Neuron (in vitro differentiated cells): ENCODE results near the gene HVCN1.

Experiments used
- H2AFZ ChIP-seq: one replicate; pipeline ENCODE4 v1.6.1; 2013; ENCODE audit warnings: low read depth, mild to moderate bottlenecking, inconsistent platforms, low read length, moderate library complexity
- H3K27me3 ChIP-seq: one replicate; pipeline ENCODE4 v1.6.1; 2013; ENCODE audit warnings: low read length; ENCODE audit not compliant: insufficient read depth
- H3K36me3 ChIP-seq: one replicate; pipeline ENCODE4 v1.6.1; 2013; ENCODE audit warnings: low read length; ENCODE audit not compliant: insufficient read depth
- H3K4me1 ChIP-seq: one replicate; pipeline ENCODE4 v1.6.1; 2013; ENCODE audit warnings: low read length; ENCODE audit not compliant: insufficient read depth
- H3K4me3 ChIP-seq: 2 replicates; pipeline ENCODE4 v1.5.1; 2013; ENCODE audit warnings: mild to moderate bottlenecking, low read length, moderate library complexity
- H3K9me3 ChIP-seq: one replicate; pipeline ENCODE4 v1.6.1; 2013; ENCODE audit warnings: low read length

HVCN1 gene

DNA sequence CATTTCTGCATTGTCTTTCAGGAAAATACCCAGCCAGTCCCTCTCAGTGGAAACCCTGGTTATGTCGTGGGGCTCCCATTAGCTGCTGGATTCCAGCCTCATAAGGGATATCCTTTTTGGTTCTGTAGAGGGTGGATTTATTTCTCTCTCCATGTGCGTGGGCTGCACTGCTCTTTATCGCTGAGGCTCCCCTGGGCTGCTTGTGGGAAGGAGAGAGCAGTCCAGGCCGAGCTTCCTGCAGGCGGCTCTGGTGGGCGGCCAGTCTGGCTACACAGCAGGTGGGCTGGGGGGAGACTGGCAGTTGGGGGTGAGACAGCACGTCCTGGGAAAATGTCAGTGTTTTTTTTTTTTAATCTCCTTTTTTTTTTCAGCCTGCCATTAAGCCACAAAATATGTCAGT lies 47.4 kb downstream of the HVCN1 start:
- Histone ChIP-seq H3K36me3 (peaks cover 22% of the 10 kb centered on the region), H2AFZ (no peak overlapping the region), H3K4me3 (no peak overlapping the region), H3K9me3 (no peaks in the 10 kb centered on the region), H3K27me3 (no peaks in the 10 kb centered on the region), H3K4me1 (peaks cover 40% of the 10 kb centered on the region)

DNA sequence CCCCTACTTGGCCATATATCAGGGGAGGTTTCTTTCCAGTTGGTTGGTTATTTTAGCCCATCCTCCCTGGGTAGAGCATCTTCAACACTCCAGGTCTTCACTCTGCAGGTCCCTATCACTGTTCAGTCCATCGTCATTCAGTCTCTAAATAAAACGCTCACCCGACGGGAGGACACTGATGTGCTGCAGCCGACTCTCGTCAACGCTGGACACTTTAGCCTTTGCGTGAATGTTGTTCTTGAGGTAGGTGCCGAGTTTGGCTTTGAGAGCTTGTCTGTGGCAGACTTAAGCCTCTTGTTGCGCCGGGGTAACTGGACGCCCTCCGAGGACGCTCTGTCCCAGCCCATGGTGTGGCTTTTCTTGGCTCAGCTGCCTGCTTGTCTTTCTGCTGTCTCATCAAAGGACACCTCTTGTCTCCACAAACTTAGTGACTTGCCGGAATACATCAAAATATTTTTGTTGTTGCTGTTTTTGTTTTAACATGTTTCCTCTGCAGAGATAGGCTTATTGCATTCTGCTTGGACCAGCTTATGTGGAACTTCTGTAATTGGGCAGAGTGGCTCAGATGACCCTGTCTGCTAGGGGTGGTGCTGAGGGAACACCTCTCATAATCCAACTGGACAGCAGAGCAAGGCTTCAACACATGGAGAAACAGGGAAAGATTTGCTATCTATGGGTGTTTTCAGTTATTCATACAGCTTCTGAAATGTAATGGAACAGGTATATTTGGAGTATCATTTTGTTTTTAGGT lies 48.5 kb downstream of the HVCN1 start:
- H3K4me3 ChIP-seq: no peak overlapping the region
- peaks cover 28% of the 10 kb centered on the region for H3K36me3 ChIP-seq
- H3K27me3 ChIP-seq: no peaks in the 10 kb centered on the region
- no peak overlapping the region for H2AFZ ChIP-seq
- no peaks in the 10 kb centered on the region for H3K9me3 ChIP-seq
- peaks cover 40% of the 10 kb centered on the region for H3K4me1 ChIP-seq

DNA sequence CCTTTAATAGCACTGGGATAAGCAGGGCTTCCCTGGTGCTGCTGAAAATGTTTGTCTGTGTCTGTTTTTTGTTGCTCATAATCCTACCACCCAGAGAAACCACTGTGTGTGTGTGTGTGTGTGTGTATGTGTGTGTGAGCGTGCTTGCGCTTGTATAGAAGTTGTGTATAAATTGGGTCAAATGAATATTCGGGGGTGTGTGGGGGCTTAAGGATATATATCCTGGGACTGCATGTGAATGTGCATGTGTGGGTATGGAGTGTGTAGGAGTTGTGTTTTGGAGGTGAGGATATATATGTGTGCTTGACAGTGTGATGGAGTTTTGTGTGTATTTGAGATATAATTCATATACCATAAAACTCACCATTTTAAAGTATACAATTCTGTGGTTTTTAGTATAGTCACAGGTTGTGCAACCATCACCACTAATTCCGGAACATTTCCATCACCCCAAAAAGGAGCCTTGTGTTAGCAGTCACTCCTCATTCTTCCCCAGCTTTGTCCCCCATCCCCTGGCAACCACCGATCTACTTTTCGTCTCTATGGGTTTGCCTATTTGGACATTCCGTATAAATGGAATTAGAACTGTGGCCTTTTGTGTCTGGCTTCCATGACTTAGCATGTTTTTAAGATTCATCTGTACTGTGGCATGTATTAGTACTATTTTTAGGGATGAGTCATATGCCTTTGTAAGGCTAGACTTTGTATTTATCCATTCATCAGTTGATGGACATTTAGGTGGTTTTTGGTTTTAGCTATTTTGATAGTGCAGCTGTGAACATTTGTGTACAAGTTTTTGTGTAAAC lies 49.4 kb downstream of the HVCN1 start:
- H3K36me3 ChIP-seq: peaks cover 30% of the 10 kb centered on the region
- no peak overlapping the region for H2AFZ ChIP-seq
- no peaks in the 10 kb centered on the region for H3K27me3 ChIP-seq
- peaks cover 40% of the 10 kb centered on the region for H3K4me1 ChIP-seq
- no peak overlapping the region for H3K4me3 ChIP-seq
- no peaks in the 10 kb centered on the region for H3K9me3 ChIP-seq

DNA sequence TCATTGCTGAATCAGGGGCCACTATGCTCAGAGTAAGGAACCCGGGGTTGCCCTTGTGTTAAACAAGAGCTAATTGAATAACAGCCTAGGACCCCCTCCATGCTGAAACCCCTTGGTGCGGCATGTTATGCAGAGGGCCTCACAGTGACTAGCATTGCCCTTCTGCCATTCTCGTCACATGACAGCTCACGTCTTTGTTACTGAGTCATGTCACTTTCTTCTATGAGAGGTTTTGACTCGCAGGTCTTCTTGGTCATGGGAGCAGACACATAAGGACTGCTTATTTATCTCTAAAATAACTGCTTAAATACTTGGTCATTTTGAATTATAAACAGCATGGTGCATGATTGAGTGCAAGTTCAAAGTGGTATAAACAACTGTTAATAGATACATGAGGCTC lies 50.1 kb downstream of the HVCN1 start:
- Histone ChIP-seq H3K27me3 (no peaks in the 10 kb centered on the region), H3K36me3 (peaks cover 27% of the 10 kb centered on the region), H3K9me3 (no peaks in the 10 kb centered on the region), H2AFZ (no peak overlapping the region), H3K4me3 (no peak overlapping the region), H3K4me1 (peaks cover 40% of the 10 kb centered on the region)

DNA sequence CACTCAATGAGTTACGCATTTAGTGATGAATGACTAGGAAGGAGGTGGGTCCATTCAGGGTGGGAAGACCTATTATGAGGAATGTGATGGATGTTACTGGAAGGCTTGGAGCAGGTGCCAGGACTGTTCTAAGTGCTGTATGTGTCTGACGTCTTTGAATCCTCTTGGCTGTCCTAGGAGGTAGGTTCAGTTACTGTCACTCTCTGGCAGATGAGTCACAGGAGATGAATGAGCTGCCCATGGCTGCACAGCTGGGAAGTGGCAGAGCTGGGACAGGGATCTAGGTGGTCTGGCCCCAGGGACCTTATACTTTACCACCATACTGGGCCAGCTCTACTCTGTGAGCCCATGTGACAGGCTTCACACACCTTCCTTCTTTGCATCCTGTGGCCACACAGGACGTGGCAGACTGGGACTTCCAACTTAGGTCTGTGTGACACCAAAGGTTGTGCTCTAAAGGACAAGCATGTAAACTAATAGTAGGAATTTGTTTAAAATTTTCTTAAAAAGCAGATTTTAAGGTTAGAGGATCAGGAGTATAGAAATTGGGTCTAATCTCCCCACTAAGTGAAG lies 51.0 kb downstream of the HVCN1 start:
- H3K27me3 ChIP-seq: no peaks in the 10 kb centered on the region
- no peaks in the 10 kb centered on the region for H3K9me3 ChIP-seq
- H3K4me3 ChIP-seq: no peak overlapping the region
- H3K4me1 ChIP-seq: peaks cover 40% of the 10 kb centered on the region
- H3K36me3 ChIP-seq: peaks cover 26% of the 10 kb centered on the region
- no peak overlapping the region for H2AFZ ChIP-seq

DNA sequence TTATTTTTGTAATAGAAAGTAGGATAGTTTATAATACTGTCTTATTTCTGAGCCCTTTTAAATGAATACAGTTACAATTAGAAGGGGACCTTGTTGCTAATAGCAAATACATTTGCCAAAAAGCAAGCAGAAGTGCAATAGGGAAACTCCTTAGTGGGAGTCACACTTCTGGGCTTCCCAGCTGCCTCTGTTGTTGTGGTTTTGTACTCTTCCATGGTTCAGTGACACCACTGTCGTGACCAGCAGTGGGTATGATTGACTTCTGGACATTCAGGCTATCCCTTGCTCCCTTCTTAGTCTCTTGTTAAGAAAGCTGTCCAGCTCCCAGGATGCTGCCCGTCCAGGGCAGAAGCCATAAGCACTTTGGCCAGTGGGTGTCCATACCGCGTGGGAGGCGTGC lies 52.4 kb downstream of the HVCN1 start:
- Histone ChIP-seq H3K4me1 (peaks cover 35% of the 10 kb centered on the region), H3K36me3 (peaks cover 37% of the 10 kb centered on the region), H3K9me3 (no peaks in the 10 kb centered on the region), H3K4me3 (no peak overlapping the region), H2AFZ (no peak overlapping the region), H3K27me3 (no peaks in the 10 kb centered on the region)

DNA sequence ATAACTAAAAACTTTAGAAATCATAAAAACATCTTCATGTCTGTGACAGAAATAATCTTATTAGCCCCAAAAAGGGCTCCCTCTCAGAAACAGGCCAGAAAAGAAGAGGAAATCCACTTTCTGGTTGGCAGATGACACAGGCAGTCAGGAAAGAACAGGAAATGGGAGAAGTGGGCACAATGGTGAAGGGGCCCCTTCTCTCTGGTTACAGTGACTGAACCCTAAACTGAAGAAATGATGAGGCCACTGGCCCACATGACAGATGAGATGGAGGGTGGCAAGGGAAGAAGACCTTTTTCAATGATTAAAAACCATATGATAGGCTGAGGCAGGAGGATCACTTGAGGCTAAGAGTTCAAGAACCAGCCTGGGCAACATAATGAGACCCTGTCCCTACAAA lies 53.9 kb downstream of the HVCN1 start:
- Histone ChIP-seq H3K27me3 (no peaks in the 10 kb centered on the region), H2AFZ (no peak overlapping the region), H3K4me1 (peaks cover 23% of the 10 kb centered on the region), H3K36me3 (peaks cover 40% of the 10 kb centered on the region), H3K9me3 (no peaks in the 10 kb centered on the region), H3K4me3 (no peak overlapping the region)

DNA sequence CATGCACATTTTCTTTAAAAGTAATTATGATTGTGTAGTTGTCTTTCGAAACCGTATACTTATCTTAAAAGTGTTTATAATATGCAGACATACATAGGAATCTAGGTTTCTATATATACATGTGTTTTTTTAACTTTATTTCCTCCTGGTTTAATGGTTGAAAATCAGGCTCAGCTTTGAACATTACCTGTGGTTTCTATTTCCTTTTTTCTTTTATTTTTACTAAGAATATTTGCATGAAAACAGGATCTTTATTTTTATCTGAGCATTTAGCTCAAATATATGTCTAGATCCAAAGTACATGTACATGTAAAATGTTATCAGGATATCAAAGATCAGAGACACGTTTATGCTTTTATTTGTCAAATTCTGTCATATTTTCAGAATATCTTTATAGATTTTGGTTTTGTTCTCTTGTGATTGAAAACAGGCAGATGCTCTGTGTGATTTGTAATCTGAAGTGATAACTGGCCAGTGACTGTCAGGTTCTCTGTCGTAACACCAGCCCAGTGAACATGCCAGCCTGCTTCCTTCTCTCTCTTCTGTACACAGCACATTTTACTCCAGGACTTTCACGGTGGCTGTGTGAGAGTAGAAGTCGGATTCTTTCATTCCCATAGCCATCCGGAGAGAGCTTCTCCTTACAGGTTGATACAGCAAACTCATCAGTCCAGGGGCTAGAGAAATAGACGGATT lies 61.3 kb downstream of the HVCN1 start:
- H3K4me1 ChIP-seq: no peaks in the 10 kb centered on the region
- H2AFZ ChIP-seq: no peak overlapping the region
- H3K27me3 ChIP-seq: no peaks in the 10 kb centered on the region
- H3K4me3 ChIP-seq: no peak overlapping the region
- H3K36me3 ChIP-seq: peaks cover 56% of the 10 kb centered on the region
- H3K9me3 ChIP-seq: no peaks in the 10 kb centered on the region

DNA sequence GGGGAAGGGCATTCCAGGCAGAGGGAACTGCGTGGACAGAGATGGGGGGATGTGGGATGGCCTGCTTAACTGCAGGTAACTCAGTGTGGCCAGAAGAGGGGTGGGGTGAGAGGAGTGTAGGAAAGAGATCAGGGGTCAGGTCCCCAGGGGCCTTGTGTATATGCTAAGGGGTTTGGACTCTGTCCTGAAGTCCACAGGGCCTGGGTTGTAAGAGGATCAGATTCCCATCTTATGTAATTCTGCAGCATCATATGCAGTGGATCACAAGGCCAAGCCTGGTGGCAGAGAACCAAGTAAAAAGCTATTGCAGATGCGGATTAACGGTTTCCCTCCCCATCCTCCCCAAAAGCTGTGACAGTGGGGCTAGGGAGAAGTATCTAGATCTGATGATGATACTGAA lies 66.3 kb downstream of the HVCN1 start:
- no peaks in the 10 kb centered on the region for H3K9me3 ChIP-seq
- H2AFZ ChIP-seq: no peak overlapping the region
- H3K27me3 ChIP-seq: no peaks in the 10 kb centered on the region
- no peak overlapping the region for H3K4me3 ChIP-seq
- no peaks in the 10 kb centered on the region for H3K4me1 ChIP-seq
- H3K36me3 ChIP-seq: peaks cover 21% of the 10 kb centered on the region

DNA sequence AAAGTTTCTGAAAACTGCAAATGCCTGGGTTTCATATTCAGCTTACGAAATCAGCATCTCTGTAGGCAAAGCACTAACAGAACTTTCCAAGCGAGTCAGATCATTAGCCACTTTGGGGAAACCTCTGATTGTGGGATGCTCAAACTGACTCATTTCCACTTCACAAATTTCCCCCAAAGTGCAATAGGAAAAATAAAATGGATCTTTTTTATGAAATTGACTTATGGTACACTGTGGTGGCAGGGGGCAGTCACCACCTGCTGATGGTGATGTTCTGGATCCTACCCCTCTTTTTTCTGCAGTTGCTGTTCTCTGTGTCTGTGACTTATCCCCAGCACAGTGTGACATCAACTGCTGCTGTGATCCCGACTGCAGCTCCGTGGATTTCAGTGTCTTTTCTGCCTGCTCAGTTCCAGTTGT lies 69.4 kb downstream of the HVCN1 start:
- H3K27me3 ChIP-seq: no peaks in the 10 kb centered on the region
- peaks cover 25% of the 10 kb centered on the region for H3K36me3 ChIP-seq
- peaks cover 6% of the 10 kb centered on the region for H3K4me1 ChIP-seq
- H3K9me3 ChIP-seq: peaks cover 3% of the 10 kb centered on the region
- H2AFZ ChIP-seq: no peak overlapping the region
- H3K4me3 ChIP-seq: no peak overlapping the region

DNA sequence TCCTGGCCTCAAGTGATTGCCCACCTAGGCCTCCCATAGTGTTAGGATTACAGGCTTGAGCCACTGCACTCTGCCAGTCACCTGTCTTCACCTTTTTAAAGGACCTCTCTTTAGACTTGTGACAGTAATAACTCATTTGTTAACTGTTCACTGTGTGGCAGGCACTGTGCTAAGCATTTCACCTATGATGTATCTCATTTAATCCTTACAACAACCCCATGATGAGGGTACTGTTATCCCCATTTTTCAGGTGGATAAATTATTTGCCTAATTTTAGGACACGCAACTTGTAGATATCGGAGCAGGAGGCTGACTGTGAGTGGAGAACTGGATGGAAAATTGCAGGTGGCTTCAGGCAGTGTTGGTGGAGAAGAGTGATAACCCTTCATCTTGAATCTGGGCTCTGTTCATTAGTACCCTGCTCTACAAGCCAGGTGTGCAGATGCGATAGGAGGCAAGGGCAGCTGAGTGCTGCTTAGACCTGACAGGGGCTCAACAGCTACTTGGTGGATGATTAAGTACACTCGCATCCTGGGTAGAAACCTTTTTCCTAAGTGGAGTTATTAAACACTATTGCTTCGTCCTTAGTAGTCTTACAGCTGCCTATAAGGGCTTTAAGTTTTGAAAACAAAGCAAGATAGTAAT lies 72.3 kb downstream of the HVCN1 start:
- Histone ChIP-seq H2AFZ (no peak overlapping the region), H3K9me3 (peaks cover 3% of the 10 kb centered on the region), H3K36me3 (peaks cover 12% of the 10 kb centered on the region), H3K4me3 (no peak overlapping the region), H3K4me1 (peaks cover 10% of the 10 kb centered on the region), H3K27me3 (no peaks in the 10 kb centered on the region)

DNA sequence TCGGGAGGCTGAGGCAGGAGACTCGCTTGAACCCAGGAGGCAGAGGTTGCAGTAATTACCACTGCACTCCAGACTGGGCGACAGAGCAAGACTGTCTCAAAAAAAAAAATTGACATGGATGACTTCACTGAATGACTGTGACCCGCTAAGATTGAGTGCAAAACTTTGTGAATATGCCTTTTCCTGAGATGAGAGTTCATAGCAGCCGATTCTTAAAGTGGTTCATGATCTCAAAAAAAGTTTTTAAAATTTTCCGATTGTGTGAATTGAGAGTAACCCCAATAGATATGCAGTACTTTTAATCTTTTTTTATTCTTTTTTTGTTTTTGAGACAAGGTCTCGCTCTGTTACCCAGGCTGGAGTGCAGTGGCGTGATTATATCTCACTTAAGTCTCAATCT lies 73.7 kb downstream of the HVCN1 start:
- peaks cover 3% of the 10 kb centered on the region for H3K9me3 ChIP-seq
- H3K27me3 ChIP-seq: no peaks in the 10 kb centered on the region
- H3K36me3 ChIP-seq: peaks cover 12% of the 10 kb centered on the region
- H2AFZ ChIP-seq: no peak overlapping the region
- peak overlapping the region; percentile 88 for H3K4me3 ChIP-seq
- H3K4me1 ChIP-seq: peaks cover 10% of the 10 kb centered on the region
